Stomach (tissue), 4 donors: ENCODE data around the gene TH.

Experiments used
- CTCF ChIP-seq, 7 experiments: fragments of 450-650 bp in 4 of 7; fragments of 200-600 bp in 3 of 7; sonication (generic) in 3 of 7; IDR thresholded peaks; one replicate each; pipeline ENCODE4 v1.5.1; 2016 to 2019; ENCODE audit warnings: antibody characterized with exemption in 7 of 7, control low read depth in 2 of 7, mild to moderate bottlenecking in 1 of 7
- POLR2AphosphoS5 ChIP-seq, 3 donors: sonication (generic); formaldehyde crosslinking; IDR thresholded peaks; one replicate each; pipeline ENCODE4 v1.6.1; 2016; ENCODE audit warnings: antibody characterized with exemption in 3 of 3

GRCh38 chr11:2120359-2121100 is 51.1 kb downstream of the TH start:
- TF ChIP-seq CTCF (IDR thresholded peaks at IDR 0.05) (no peak), POLR2AphosphoS5 (IDR thresholded peaks at IDR 0.05) (no peak)
